HUDEP-2 (cell line): ENCODE measurements around the gene UNC93B1.
"Not testable (repeated sequence)": the region's sequence is repeated elsewhere in the genome, so short reads cannot be mapped to it uniquely, and the experiment has no call there.

Experiments
- DNase-seq, 76 experiments: peaks; one replicate each; lab custom pipeline; 2025; ENCODE audit not compliant: unreplicated experiment in 76 of 76; lab: John Stamatoyannopoulos, UW

UNC93B1 gene

DNA sequence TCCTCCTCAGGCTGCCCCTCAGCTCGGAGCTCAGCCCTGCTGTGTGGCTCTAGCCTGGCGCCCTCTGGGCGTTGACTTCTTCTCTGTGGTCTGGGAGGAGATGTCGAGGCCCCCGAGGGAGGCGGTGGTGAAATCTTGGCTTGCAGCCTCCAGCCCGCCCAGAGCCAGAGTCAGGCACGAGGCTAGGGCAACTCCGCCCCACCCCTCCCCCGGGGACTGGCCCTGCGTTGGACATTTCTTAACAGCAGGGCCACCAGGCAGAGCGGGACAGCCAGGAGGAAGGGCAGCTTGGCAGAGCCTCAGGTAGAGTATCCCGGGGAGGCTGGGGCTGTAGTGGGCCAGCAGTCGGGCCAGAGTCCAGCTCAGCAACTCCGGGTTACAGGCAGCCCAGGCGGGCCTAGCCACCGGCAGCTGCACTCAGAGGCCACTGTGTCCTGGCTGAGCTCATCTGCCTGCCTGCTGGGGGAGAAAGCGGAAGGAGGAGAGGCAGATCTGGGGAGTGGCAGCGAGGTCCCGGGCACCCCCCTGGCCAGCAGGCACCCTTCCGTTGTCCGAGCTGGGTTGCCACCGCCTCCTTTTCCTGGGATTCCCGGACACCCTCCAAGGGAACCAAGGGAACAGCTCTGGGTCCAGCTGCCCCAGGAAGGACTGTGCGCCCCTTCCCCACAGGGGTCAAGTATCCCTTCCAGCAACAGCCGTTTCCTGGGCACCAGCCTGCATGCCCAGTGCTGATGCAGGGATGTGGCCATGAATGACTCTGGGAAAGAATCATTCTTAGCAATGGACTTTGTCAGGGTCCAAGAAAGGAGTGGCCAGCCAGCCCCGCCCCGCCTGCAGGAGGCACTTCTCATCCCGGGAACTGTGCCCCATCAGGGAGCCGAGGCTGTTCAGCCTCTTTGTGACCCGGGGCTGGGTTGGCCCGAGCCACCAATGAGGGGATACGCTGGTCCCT lies 6.5 kb upstream of the UNC93B1 start, which contains the start of gene ALDH3B1:
Gene ALDH3B1, plus strand, starts transcription at position 238 of the 952 bp plus-strand sequence. CDS start 4,971 bp downstream, outside the sequence.
- DNase-seq, result peak in 74 of 76 experiments; percentile 73 to 98 (median 95)

DNA sequence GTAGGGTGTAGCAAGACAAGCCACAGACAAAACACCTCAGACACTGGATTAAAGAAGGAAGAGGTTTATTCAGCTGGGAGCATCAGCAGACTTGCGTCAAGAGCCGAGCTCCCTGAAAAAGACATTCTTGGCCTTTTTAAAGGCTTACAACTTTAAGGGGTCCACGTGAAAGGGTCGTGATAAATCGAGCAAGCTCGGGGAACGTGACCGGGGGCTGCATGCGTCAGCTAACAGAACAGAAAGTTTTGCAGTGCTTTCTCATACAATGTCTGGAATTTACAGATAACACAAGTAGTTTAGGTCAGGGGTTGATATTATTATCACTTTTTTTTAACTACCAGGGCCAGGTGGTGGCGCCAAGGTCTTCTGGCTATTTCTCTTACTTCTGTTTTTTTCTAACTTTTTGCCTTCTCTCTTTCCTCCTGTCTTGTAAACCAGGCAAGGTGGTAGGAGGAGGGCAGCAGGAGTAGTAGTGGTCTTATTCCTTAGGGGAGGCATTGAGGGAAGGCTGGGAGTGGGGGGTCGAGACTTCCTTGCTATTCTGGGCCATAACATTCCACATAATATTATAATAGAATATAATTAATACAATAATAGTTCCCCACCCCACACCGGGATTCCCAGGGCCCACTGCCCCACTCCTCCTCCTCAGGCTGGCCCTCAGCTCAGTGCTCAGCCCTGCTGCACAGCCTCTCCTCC lies 5.6 kb upstream of the UNC93B1 start:
- DNase-seq, result peak in 71 of 76 experiments; percentile 19 to 93 (median 60)

DNA sequence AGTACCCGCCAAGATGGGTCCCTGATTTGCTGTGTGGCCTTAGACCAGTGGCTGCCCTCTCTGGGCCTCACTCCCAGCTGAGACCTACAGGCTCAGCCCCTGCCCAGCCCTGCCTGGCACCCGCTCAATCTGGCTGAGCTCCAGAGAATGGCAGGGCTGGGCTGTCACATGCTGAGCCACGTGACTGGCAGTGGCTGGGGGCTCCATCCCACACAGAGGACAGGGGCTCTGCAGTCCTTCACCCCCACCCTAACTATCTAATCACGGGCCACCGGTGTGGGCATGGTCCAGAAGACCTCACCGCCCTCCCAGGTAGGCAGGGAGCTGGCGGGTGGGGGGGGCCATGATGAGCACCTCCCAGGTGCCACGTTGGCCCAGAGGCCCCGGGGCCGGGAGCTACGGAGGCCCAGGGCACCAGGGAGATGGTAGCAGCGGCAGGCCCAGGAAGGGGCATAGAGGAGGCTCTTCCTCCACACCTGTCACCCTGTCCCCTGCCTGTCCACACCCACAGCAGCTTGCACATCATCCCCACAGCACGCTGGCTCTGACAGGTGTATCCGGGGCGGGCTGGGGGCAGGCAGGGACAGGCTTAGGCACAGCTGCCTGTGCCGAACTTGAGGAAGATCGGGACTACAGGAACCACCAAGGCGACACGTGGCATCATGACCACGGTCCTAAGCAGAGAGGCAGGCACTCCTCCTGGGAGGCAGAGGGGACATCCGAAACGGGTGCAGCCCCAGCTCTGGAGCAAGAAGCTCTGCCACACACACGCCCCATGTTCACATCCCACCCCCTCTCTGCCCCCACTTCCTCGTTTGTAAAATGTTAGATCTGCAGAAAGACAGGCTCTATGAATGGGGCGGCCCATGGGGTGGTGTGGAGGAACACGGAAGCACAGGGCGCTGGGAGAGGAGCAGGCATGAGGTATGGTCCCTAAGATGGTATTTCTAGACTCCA lies 4.8 kb upstream of the UNC93B1 start:
- peak in 75 of 76 experiments; percentile 38 to 93 (median 85) for DNase-seq

DNA sequence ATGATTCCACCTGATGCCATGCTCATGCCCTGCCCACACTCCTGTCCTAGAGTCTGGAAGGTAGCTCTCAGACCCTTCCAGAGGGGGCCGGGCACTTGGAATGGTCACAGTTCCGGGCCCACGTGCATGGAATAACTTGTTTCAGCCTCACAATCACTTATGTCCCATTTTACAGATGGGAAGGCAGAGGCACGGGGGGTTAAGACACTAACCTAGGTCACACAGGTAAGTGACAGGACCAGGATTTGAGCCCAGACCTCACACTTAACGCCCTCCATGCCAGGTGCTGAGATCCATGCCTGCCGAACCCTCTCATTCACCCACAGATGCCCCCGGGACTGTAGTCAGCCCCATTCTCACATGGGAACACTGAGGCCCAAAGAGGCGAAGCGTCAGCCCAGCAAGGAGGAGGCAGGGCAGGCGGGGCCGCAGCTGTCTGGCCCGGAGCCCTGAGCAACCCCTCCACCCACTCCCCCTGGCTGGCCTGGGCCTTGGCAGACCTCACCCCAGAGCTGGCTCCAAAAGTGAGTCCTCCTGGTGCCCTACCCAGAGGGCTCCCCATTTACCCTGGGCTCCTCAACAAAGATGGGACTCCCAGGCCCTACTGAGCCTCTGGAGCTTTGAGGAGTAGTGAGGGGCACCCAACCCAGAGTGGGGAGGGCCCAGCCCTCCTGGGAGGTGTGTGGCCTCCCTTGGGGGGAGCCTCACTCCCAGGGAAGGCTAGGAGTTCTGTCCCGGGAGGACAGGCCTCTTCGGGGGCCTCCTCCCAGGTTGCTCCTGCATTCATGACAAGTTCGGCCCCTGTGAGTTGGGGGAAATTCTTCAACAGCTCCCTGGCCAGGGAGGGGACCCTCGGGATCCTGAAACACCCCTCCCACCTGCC lies 3.8 kb upstream of the UNC93B1 start:
- peak in 4 of 76 experiments; percentile 20 to 30 (median 26) for DNase-seq

DNA sequence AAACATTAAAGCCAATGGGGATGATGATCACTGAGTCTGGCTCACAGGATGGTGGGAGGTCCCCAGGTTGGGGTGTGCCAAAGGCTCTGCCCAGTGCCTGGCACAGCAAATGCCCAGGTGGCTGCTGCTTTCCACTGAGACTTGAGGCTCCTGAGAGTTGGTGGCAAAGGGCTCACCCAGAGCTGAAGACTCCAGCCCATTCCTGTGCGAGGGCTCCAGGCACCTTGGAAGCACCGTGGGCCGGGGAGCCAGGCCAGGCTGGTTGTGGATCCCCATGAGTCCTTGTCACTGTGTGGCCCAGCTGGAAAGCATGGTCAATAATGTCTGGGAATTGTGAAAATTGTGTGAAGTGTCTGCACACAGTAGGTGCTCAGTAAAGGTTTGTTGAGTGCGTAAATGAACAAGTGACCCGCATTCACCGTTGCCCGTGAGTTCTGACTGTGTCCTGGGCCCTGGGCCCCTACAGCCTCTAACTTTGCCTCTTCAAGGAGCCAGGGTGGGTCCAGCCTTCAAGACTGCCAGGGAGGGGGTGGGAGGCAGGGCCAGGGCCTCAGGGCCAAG lies 2.8 kb upstream of the UNC93B1 start:
- DNase-seq, result no peak

DNA sequence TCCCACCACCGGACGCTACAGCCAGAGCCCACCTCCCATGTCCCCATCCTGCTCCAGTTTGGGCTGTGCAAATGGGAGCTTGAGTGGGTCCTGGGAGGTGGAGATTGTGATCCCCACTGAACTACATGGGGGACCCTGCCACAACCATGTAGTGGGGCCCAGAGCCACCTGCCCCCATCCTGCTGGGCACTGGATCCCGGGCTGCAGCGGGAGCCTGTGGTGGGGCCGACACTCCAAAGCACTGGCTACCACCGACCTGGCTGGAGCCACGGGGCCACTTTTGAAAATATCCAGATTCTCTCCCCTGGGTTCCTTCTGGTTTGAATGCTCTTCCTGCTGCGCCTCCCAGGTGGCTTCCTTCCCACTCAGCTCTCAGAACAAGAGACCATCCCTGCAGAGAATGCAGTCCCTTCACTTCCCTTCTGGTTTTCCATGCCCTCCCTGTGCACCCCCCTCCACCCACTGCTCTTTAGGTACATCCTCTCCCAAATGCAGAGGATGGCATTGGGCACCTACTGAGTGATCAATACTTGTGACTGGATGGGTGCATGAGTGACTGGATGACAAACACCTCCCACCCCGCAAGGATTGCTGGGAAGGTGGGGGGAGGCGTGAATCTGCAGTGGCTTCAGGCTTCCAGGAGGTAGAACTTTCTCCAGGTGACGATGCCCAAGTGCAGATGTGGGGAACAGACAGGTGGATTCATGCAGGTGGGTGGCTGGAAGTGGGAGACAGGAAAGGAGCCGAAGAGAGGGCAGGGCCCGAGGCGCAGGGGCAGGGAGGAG lies 846 bp upstream of the UNC93B1 start:
- DNase-seq, result no peak

DNA sequence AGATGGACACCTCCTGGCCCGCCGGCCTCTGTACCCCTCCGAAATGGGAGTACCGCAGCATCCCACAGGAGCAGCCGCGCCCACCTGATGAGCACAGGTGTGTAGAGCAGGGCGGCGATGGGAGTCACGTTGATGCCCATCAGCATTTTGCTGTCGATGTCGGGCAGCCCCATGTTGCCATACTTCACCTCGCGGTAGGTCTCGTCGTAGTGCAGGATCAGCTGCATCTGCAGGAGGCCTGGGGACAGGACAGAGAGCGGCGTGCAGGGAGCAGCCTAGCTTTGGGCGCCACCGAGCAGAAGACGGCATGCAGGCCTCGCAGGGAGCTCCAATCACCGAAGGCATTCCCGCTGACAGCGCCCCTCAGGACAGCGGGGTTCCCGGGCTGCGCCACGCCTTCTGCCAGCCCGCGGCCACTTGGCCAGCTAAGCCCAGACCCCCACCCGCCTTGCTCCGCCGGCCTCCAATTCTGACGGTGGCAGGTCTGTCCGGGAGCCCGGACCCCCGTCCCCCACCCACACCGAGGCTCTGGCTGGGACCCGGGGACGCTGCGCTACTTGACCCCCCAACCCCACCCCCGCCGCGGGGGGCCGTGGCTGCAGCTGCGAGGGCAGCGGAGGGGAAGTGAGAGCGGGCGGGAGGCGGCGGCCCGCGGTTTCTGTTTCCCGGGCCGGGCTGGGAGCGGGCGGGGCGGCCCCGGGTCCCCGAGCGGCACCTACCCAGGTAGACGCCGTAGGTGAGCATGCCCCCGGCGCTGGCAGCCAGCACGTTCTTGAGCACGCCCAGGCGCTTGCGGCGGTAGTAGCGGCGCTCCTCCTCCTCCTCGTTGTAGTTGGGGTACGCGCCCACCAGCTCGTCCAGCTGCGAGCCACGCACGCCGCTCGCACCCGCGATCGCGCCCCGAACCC lies 705 bp downstream of the UNC93B1 start:
- peak in 2 of 76 experiments; percentile 16 to 28 for DNase-seq

DNA sequence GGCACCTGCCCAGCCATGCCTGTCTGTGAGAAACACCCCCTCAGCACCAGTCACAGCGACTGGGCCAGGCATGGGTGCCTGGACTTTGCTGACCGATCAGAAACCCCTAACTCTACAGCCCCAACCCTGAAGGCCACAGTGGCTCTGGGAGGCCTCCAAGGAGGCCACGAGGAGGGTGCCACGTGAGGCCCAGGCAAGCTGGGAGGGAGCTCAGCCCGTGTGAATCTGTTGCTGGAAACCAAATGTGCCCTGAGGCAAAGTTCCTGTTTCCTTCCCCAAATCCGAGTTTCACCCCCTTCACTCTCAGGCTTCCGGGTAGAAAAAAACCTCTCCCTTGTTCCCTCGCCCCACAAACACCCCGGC lies 1.3 kb downstream of the UNC93B1 start:
- DNase-seq, result no peak

DNA sequence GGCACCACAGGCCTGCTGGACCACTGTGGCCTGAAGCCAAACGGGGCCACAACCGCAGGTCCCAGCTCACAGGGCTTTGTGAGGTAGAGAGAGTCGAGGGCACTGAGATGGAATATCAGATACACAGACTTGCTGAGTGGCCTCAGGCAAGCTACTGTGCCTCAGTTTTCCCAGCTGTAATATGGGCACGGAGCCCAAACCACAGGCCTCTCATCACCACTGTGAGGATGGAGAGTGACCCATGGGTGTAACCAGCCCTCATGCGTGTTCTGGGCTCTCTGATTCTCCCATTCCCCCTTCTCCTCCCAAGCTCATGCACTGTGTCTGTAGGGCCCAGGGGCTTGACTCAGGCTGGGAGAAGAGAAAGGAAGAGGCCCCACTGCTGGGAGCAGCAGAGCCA lies 4.2 kb downstream of the UNC93B1 start:
- DNase-seq, result no peak

DNA sequence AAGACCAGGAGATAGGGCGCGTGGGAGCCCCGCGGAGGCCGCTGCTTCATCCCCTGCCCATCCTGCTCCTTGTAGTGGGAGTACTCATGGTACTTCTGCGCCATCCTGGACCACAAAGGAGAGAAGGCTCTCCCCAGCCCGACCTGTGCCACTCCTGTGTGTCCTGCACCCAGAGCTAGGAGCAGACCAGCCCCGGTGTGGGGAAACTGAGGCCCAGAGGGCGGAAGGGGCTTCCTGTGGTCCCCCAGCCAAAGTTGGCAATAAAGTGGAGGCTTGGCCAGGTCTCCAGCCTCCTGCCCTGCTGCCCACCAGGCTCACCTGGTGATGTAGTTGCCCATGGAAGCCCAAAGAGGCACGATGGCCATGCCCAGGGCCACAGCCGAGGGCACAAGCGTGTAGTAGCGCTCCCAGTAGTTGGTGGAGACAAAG lies 4.7 kb downstream of the UNC93B1 start:
- no peak for DNase-seq

DNA sequence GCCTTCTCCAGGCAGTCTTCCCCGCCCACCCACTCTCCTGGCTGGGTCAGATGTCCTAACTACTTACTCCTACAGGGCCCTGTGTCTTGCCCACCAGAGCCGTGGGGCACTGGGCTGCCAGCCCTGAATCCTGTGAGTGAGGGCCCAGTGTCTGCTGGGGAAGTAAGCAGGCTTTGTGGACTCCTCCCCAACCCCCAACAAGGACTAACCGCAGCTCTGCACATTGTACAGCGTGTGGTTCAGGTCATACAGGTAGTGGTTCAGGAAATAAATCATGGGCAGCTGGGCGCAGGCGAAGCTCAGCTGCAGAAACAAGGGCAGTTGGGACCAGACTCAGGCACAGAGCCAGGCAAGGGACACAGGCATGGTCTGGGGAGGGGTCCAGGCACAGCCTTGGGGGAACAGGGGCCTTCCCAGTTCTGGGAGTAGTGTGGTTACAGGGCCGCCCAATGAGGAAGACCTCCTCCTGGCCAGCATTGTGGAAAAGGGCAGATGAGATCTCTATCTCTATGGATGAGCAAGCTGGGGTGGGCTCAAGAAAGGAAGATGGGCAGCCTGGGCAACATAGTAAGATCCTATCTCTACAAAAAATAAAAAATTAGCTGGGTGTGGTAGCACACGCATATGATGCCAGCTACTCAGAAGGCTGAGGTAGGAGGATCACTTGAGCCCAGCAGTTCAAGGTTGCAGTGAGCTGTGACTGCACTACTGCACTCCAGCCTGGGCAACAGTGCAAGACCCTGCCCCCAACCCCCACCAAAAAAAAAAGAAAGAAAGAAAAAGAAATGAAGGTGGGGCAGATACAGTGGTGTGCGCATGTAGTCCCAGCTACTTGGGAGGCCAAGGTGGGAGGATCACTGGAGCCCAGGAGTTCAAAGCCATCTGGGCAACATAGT lies 5.5 kb downstream of the UNC93B1 start:
- peak in 1 of 76 experiments; percentile 7 for DNase-seq

DNA sequence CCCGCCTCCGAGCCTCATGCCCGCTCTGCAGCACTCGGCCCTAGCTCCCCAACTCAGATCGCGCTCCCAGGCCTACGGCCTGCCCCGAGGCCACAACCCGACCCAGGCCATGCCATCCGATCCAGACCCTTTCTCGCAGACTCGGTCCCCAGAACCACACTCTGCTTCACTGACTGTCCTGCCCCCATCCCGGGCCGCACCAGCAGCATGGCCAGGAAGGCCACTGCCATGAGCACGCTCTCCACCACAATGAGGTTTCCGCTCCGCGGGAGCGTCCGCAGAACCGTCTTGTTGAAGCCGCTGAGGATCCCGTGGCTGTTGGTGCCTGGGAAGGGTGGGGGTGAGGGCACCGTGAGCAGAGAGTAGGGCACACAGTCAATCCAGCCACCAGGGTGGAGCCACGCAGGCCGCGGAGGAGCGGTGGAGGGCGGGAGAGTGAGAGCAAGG lies 6.4 kb downstream of the UNC93B1 start:
- DNase-seq, result peak in 1 of 76 experiments; percentile 26

DNA sequence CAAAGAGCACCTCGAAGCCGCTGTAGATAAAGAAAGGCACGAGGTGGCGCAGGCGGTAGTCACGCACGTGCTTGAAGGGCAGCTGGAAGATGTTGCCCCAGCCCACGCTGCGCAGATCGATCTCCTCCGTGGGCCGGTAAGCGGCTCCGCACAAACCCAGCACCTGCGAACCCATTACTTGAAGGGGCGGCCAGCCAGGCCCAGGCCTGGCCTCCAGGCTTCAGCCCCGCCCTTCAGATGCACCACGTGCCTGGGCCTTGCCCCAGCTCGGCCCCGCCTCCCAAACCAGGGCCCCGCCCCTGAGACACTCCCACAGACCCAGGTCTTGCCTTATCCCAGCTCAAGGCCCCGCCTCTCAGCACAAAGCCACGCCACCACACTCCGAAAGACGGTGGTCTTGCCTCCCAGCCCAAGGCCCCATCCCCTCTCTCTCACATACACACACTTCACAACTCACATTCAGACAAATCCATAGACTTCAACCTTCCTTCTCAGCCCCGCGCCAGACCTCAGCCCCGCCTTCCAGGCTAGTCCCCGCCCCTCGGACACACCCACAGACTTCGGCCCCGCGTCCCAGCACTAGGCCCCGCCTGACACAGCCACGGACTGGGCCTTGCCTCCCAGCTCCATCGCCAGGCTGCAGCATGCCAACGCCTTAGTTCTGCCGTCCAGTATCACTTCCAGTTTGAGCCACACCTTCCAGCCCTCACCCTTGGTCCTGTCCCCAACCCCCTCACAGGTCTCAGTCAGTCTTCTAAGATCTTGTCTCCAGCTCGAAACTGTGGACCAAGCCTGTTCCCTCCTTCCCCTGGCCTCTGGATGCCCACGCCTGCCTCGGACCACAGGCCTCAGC lies 7.0 kb downstream of the UNC93B1 start:
- peak in 74 of 76 experiments; percentile 19 to 96 (median 80) for DNase-seq

DNA sequence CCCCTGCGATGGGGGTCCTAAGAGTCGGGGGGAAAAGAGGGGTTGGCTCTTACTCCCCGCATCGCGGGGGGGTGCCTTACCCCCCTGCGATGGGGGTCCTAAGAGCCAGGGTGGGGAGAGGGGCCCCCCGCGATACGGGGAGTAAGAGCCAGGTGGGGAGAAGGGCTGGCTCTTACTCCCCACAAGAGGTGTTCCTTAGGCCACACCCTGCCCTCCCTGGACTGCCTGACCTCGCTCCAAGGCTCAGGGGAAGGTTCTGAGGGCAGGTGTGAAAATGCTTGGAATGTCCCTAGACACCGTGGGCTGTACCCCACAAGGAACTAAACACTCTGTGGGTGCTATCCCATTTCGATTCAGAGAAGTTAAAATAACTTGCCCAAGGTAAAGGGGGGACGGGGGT lies 7.8 kb downstream of the UNC93B1 start:
- DNase-seq, result no peak

DNA sequence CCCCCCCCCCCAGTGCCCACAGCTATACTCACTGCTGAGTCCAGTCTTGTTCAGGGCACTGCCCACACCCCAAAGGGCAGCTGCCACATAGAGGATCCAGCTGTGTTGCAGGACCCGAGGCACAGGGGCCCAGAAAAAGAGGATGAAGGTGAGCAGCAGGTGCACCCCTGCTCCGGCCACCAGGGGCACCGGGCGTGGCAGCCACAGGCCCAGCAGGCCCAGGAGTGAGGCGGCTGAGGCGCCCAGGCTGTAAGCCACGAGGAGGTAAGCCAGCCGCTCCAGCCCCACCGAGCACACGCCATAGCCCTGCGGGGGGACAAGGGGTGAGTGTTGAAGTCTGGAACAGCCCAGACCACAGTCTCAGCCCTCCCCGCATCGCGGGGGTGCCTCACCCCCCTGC lies 8.3 kb downstream of the UNC93B1 start:
- not testable (repeated sequence) for DNase-seq
